K562 (cell line): ENCODE measurements around the gene MYOZ1. TPM values are rescaled to one million over a fixed set of nuclear protein-coding genes. Genes with fewer than 3 reads are reported as not detected.
"Not testable (repeated sequence)": the region's sequence is repeated elsewhere in the genome, so short reads cannot be mapped to it uniquely, and the experiment has no call there.

ENCODE experiments used
- ATAC-seq: fragments of 200-7000 bp; cut with Tn5 transposase; 3 replicates; pipeline ENCODE4 v1.9.1; 2020; ENCODE audit warnings: moderate library complexity
- BruUV-seq: library from RNA; stranded (reverse); fragments of 400-500 nt; replicated peaks from 2 replicates; lab custom pipeline; 2021; lab: Mats Ljungman, UMichigan
- CTCF ChIA-PET: fragments of 300-600 bp; formaldehyde crosslinking; extraction: SDS; loops from one replicate; lab custom pipeline; 2021; ENCODE audit warnings: low intra/inter-chr PET ratio; lab: Yijun Ruan, JAX
- POLR2A ChIA-PET: fragments of 300-600, 350-650 bp; sonication (Branson Sonifier 250); formaldehyde crosslinking; extraction: SDS; loops from one replicate; lab custom pipeline; 2021; ENCODE audit warnings: antibody characterized with exemption, inconsistent platforms; lab: Yijun Ruan, JAX
- DNase-seq, 4 experiments: peaks; one replicate each; pipeline versions ENCODE4 v3.0.0 to v3.0.0-alpha.2; 2011 to 2018; ENCODE audit warnings: low spot score in 3 of 4, mixed read lengths in 3 of 4; ENCODE audit errors: extremely low read depth in 1 of 4
- FAIRE-seq: peaks from 2 replicates; lab custom pipeline; 2011; peaks lifted over from hg19 to GRCh38; lab: Jason Lieb, UNC
- H2AFZ ChIP-seq: 2 replicates; pipeline ENCODE4 v1.6.0; 2011; ENCODE audit warnings: low read depth, low read length, control low read depth, inconsistent platforms
- H3K27ac ChIP-seq: fragments of 200-600 bp; 3 replicates; pipeline ENCODE4 v1.8.0; 2011; ENCODE audit warnings: low read depth, mild to moderate bottlenecking, control low read depth, inconsistent platforms, low read length, moderate library complexity, mixed read lengths; ENCODE audit errors: extremely low read depth
- H3K27me3 ChIP-seq, 2 experiments: fragments of 300-600 bp in 1 of 2; 2 replicates in 1 of 2; 3 replicates in 1 of 2; pipeline versions ENCODE4 v1.6.0 to v1.8.0; 2011; ENCODE audit warnings: inconsistent platforms in 2 of 2, low read length in 2 of 2, mild to moderate bottlenecking in 1 of 2, mixed read lengths in 1 of 2, moderate library complexity in 1 of 2; ENCODE audit not compliant: control insufficient read depth in 2 of 2, insufficient read depth in 2 of 2
- H3K36me3 ChIP-seq: fragments of 300-600 bp; 3 replicates; pipeline ENCODE4 v1.8.0; 2011; ENCODE audit warnings: mild to moderate bottlenecking, low read length, inconsistent platforms; ENCODE audit not compliant: control insufficient read depth, insufficient read depth
- H3K4me1 ChIP-seq, 2 experiments: fragments of 200-600 bp in 1 of 2; replicated peaks in 1 of 2; 2 replicates in 1 of 2; 3 replicates in 1 of 2; pipeline versions ENCODE4 v1.5.1 to v1.8.0; 2011; ENCODE audit warnings: inconsistent platforms in 2 of 2, low read length in 2 of 2, mild to moderate bottlenecking in 1 of 2, mixed read lengths in 1 of 2, moderate library complexity in 1 of 2; ENCODE audit not compliant: control insufficient read depth in 2 of 2, insufficient read depth in 2 of 2
- H3K4me2 ChIP-seq: 2 replicates; pipeline ENCODE4 v1.6.1; 2011; ENCODE audit warnings: low read length, control low read depth, inconsistent platforms, mixed read lengths; ENCODE audit not compliant: insufficient read depth
- H3K4me3 ChIP-seq: fragments of 200-600 bp; sonication (generic), shearing (Covaris generic); 2 replicates; pipeline ENCODE4 v1.5.1; 2016; ENCODE audit warnings: control low read depth, inconsistent platforms
- H3K79me2 ChIP-seq: fragments of 200-600 bp; 3 replicates; pipeline ENCODE4 v1.8.0; 2011; ENCODE audit warnings: low read length, inconsistent platforms; ENCODE audit not compliant: control insufficient read depth, insufficient read depth
- H3K9ac ChIP-seq, 2 experiments: 2 replicates each; pipeline versions ENCODE4 v1.6.0 to v1.6.1; 2011; ENCODE audit warnings: low read depth in 2 of 2, low read length in 2 of 2, control low read depth in 1 of 2, inconsistent platforms in 1 of 2, mild to moderate bottlenecking in 1 of 2, mixed read lengths in 1 of 2; ENCODE audit not compliant: insufficient read depth in 1 of 2
- H3K9me1 ChIP-seq: one replicate; pipeline ENCODE4 v1.6.0; 2011; ENCODE audit warnings: inconsistent platforms, mild to moderate bottlenecking, low read length, moderate library complexity; ENCODE audit not compliant: control insufficient read depth, insufficient read depth
- H3K9me3 ChIP-seq: replicated peaks from 2 replicates; pipeline ENCODE4 v1.5.1; 2011; ENCODE audit warnings: low read depth, low read length, inconsistent platforms; ENCODE audit not compliant: control insufficient read depth, insufficient read depth
- H4K20me1 ChIP-seq: replicated peaks from 2 replicates; pipeline ENCODE4 v1.6.1; 2011; ENCODE audit warnings: low read length, inconsistent platforms, mixed read lengths; ENCODE audit not compliant: control insufficient read depth, insufficient read depth
- ARID3A ChIP-seq: IDR thresholded peaks from 2 replicates; pipeline ENCODE4 v1.6.1; 2012; ENCODE audit warnings: low read depth, low read length, improper control_type of control experiment, borderline replicate concordance
- MEF2D ChIP-seq: conservative IDR thresholded peaks from 2 replicates; pipeline ENCODE4 v1.6.1; 2016; ENCODE audit warnings: low read depth, missing genetic modification characterization, missing compliant biosample characterization
- PKNOX1 ChIP-seq: fragments of 450-650 bp; IDR thresholded peaks from 2 replicates; pipeline ENCODE4 v1.6.1; 2016
- ZBTB1 ChIP-seq: sonication (generic); formaldehyde crosslinking; IDR thresholded peaks from 2 replicates; pipeline ENCODE4 v1.8.1; 2023; ENCODE audit warnings: missing genetic modification reagents, low read depth, mild to moderate bottlenecking, borderline replicate concordance
- ZNF57 ChIP-seq: fragments of 450-650 bp; formaldehyde crosslinking; IDR thresholded peaks from 2 replicates; pipeline ENCODE4 v1.4.0; 2020; ENCODE audit warnings: mild to moderate bottlenecking, moderate library complexity
- WGBS: fragments of 100-300 bp; shearing (Covaris generic); methylation state at CpG from one replicate; pipeline ENCODE4 v1.1.6; 2016; ENCODE audit warnings: low coverage, mixed read lengths; ENCODE audit not compliant: insufficient coverage; ENCODE audit errors: missing lambda C conversion rate; 5-methylcytosine and 5-hydroxymethylcytosine counted together
- in situ Hi-C: fragments of 300-500 bp; cut with MboI; formaldehyde crosslinking; loops from 4 replicates; pipeline ENCODE4 v1.15.0; 2018; ENCODE audit warnings: inconsistent platforms, mixed read lengths
- intact Hi-C: fragments of 100-400 bp; cut with micrococcal nuclease; formaldehyde crosslinking; loops from 2 replicates; pipeline ENCODE4 v1.14.2; 2022
- polyA plus RNA-seq, 8 experiments: library from polyadenylated mRNA; depleted of rRNA in 4 of 8; stranded (reverse) in 5 of 8; unstranded in 3 of 8; fragments of >200 nt; fragmentation: Nextera tagmentation in 2 of 8; fragmentation: Illumina TruSeq in 1 of 8; extraction: Ambion mirVana in 2 of 8; extraction: Trizol in 1 of 8; gene quantifications; 2 replicates each; pipeline versions ENCODE4 v1.2.1 to v1.2.3, GENCODE V29; 2011 to 2014; ENCODE audit warnings: inconsistent platforms in 1 of 8, missing spikeins in 1 of 8
- total RNA-seq, 7 experiments: library from RNA; depleted of rRNA in 6 of 7; stranded (reverse); fragments of >200 nt in 6 of 7; fragmentation: Illumina TruSeq in 2 of 7; extraction: Trizol in 2 of 7; gene quantifications; 2 replicates each; pipeline versions ENCODE4 v1.2.1 to v1.2.3, GENCODE V29; 2011 to 2021; ENCODE audit warnings: low replicate concordance in 1 of 7
- TF ChIP-seq, protein P1 (sequence below): fragments of 450-650 bp; IDR thresholded peaks from 2 replicates; pipeline ENCODE4 v1.6.1; 2016; ENCODE audit warnings: antibody characterized with exemption
- TF ChIP-seq, protein P2 (sequence below): fragments of 200-800 bp; sonication (Bioruptor generic); IDR thresholded peaks from 2 replicates; pipeline ENCODE4 v1.6.1; 2017; ENCODE audit warnings: missing genetic modification characterization, missing compliant biosample characterization

Gene MYOZ1
- total and polyA plus RNA-seq, 9 of the 15 experiments (the other 6 are each of a cell fraction or from before 2014, with no cell fraction given): 0.03 to 0.18 (median 0.07) TPM; not detected in 5

GRCh38 chr10:73662705-73663104 is 21.4 kb upstream of the MYOZ1 start:
- DNase-seq: peak in 1 of 4 experiments; percentile 28
- H3K4me3 ChIP-seq, H3K9me3 ChIP-seq, H3K9me1 ChIP-seq, CTCF ChIA-PET, H3K36me3 ChIP-seq, H3K4me2 ChIP-seq, H3K79me2 ChIP-seq, H4K20me1 ChIP-seq, FAIRE-seq, POLR2A ChIA-PET, in situ Hi-C loops, H3K27ac ChIP-seq, intact Hi-C loops, H3K27me3 ChIP-seq, ATAC-seq, H3K9ac ChIP-seq, BruUV-seq: not testable (repeated sequence)
- peak overlapping the region; percentile 85 for H2AFZ ChIP-seq
- peaks cover 3 to 17% of the 10 kb centered on the region in 2 experiments; a peak in 4 of 5 replicates for H3K4me1 ChIP-seq
- TF ChIP-seq, protein P1, sequence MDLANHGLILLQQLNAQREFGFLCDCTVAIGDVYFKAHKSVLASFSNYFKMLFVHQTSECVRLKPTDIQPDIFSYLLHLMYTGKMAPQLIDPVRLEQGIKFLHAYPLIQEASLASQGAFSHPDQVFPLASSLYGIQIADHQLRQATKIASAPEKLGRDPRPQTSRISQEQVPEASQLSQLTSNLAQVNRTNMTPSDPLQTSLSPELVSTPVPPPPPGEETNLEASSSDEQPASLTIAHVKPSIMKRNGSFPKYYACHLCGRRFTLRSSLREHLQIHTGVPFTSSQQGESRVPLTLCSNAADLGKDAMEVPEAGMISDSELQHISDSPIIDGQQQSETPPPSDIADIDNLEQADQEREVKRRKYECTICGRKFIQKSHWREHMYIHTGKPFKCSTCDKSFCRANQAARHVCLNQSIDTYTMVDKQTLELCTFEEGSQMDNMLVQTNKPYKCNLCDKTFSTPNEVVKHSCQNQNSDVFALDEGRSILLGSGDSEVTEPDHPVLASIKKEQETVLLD: 0 out of 2 replicates have a peak, but pooled peaks have one; percentile 27
- peak; percentile 19; the same call in 1 of the 2 replicates for TF ChIP-seq PKNOX1
- WGBS: 62% methylated on average over 7 of the region's 7 CpGs

DNA sequence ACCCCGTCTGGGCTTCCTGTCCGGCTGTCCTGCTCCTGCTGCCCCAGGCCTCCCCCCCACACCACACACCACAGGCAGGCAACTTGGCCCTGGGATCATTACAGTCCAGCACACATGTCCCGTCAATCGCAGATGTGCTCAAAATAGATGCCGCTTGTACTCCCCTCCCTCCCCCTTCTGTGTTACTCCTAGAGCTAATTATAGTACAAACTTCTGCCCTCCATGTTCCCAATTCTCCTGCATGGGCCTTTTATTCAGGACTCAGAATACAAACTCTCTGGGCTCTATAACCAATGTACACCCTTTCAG is 14.7 kb upstream of the MYOZ1 start, which contains the start of gene SYNPO2L:
SYNPO2L (minus strand) TSS at position 40 of the 309 bp plus-strand sequence. CDS start 107 bp downstream, outside the sequence.
- POLR2A ChIA-PET: interaction anchor here (0.6 to 1.0 kb wide), 2 partner anchors 82 to 156 kb away, joined by 3 read pairs; no protein-coding TSS in a partner anchor
- no TSS peak for BruUV-seq
- Histone ChIP-seq H3K9me3 (no peaks in the 10 kb centered on the region), H3K4me1 (peaks cover 18 to 30% of the 10 kb centered on the region in 2 experiments), H3K36me3 (no peaks in the 10 kb centered on the region), H4K20me1 (no peaks in the 10 kb centered on the region), H3K79me2 (no peaks in the 10 kb centered on the region), H3K27ac (no peak within 1 kb of the TSS), H3K9me1 (no peaks in the 10 kb centered on the region), H3K9ac (peak within 1 kb of the TSS; percentile 10 to 62; a peak in 2 of 4 replicates), H3K4me3 (no peak within 1 kb of the TSS), H3K27me3 (no peaks in the 10 kb centered on the region), H3K4me2 (no peak within 1 kb of the TSS), H2AFZ (peak within 1 kb of the TSS; percentile 69)
- WGBS: 54% methylated on average over 5 of the region's 5 CpGs
- in situ Hi-C loops: loop anchor here (5.0 to 10.0 kb wide), 2 partner anchors 51 to 119 kb away; a partner anchor contains a TSS
- DNase-seq: peak in 1 of 4 experiments; percentile 12
- no peak for ATAC-seq
- FAIRE-seq: no peak
- intact Hi-C loops: no loop called here
- CTCF ChIA-PET: no interaction called here
- TF ChIP-seq ZNF57 (CRISPR knock-in tag) (peak; percentile 99), ZBTB1 (CRISPR knock-in tag) (no peak), MEF2D (tag) (peak; percentile 96), ARID3A (no peak)
- TF ChIP-seq, protein P2, sequence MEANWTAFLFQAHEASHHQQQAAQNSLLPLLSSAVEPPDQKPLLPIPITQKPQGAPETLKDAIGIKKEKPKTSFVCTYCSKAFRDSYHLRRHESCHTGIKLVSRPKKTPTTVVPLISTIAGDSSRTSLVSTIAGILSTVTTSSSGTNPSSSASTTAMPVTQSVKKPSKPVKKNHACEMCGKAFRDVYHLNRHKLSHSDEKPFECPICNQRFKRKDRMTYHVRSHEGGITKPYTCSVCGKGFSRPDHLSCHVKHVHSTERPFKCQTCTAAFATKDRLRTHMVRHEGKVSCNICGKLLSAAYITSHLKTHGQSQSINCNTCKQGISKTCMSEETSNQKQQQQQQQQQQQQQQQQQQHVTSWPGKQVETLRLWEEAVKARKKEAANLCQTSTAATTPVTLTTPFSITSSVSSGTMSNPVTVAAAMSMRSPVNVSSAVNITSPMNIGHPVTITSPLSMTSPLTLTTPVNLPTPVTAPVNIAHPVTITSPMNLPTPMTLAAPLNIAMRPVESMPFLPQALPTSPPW (CRISPR knock-in tag): 0 out of 2 replicates have a peak, but pooled peaks have one; percentile 20
